Spleen (tissue), 7 donors: ENCODE results near the gene NOTCH2.
A peak's percentile ranks its signal among the peaks of the same experiment; 100 is the strongest.

Source experiments
- CTCF ChIP-seq, 11 experiments: fragments of 200-600 bp in 7 of 11; fragments of 450-650 bp in 4 of 11; sonication (generic) in 4 of 11; IDR thresholded peaks in 8 of 11; conservative IDR thresholded peaks in 3 of 11; 1 replicate in 7 of 11; 2 replicates in 4 of 11; pipeline versions ENCODE4 v1.4.0 to v1.8.0; 2016 to 2021; ENCODE audit warnings: antibody characterized with exemption in 11 of 11, inconsistent platforms in 4 of 11, mild to moderate bottlenecking in 1 of 11
- POLR2A ChIP-seq, 3 donors: fragments of 450-650 bp; IDR thresholded peaks; one replicate each; pipeline ENCODE4 v1.5.1; 2017; ENCODE audit warnings: antibody characterized with exemption in 3 of 3, mild to moderate bottlenecking in 1 of 3
- donor health status: DM: no; HTN: no; CAD: no; lungs with moderate emphysema.
- donor health status: DM: no; HTN: no; CAD: no.
- donor health status: DM: no; HTN: no; CAD: no.

GRCh38 chr1:119948342-119949214, 120.9 kb downstream of the NOTCH2 start:
- TF ChIP-seq CTCF (IDR thresholded peaks at IDR 0.05 in 8 of 11, conservative IDR thresholded peaks at IDR 0.05 in 3 of 11) (peak; percentile 48 to 82 (median 73)), POLR2A (IDR thresholded peaks at IDR 0.05) (no peak)
